ENCODE data around the gene VSIG10L2. TPM values are rescaled to one million over a fixed set of nuclear protein-coding genes. Genes with fewer than 3 reads are reported as not detected.

VSIG10L2 gene
- total RNA-seq, 1 experiment from 2014 or later: not detected

DNA sequence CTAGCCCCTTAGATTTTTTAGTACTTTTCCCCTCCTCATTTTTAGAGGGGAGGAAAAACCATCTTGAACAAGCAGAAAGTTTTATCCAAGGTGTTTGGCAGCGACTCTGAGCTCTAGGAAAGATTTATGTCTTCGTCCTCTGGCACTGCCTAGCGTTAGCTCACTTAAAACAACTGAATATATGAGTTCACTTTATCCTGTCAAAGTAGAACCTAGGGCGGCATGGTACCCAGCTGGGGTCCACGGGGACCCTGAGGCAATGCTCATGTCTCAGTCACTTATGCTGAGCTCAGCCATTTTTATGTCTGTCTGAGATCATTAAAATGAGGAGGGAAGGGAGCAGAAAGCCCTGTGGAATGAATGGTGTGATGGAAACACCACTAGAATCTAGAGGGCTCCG is 14.2 kb upstream of the VSIG10L2 start:
- no peaks in the 10 kb centered on the region for H4K20me1 ChIP-seq (ENCODE audit: control insufficient read depth, insufficient read depth, insufficient read length)
- no peaks in the 10 kb centered on the region for H3K27me3 ChIP-seq (ENCODE audit: insufficient read depth, low read length)
- H3K4me2 ChIP-seq (ENCODE audit: insufficient read depth, insufficient read length, low read length): no peak overlapping the region
- Mint-ChIP-seq H3K27me3 (ENCODE audit: low read depth) (peaks cover 10% of the 10 kb centered on the region), H3K4me1 (peaks cover 23 to 38% of the 10 kb centered on the region in 2 experiments), H3K9me3 (no peaks in the 10 kb centered on the region; a peak in 1 of 5 replicates), H3K36me3 (ENCODE audit: insufficient read depth in 1 of 3, low read depth in 3 of 3) (no peaks in the 10 kb centered on the region), H3K27ac (no peak overlapping the region), H3K4me3 (no peak overlapping the region)
- peaks cover 6% of the 10 kb centered on the region; the same call in 1 of the 2 replicates for H3K4me1 ChIP-seq (ENCODE audit: insufficient read depth, low read length)
- H3K79me2 ChIP-seq (ENCODE audit: insufficient read depth, low read length): no peaks in the 10 kb centered on the region
- H2BK15ac ChIP-seq (ENCODE audit: low read depth, low read length): no peak overlapping the region
- no peak overlapping the region for H2AFZ ChIP-seq (ENCODE audit: low read length)
- H3K18ac ChIP-seq (ENCODE audit: insufficient read length, low read depth, low read length): no peak overlapping the region
- no peak overlapping the region for H2BK120ac ChIP-seq (ENCODE audit: low read depth, low read length, poor library complexity, severe bottlenecking)
- TF ChIP-seq, protein P1, sequence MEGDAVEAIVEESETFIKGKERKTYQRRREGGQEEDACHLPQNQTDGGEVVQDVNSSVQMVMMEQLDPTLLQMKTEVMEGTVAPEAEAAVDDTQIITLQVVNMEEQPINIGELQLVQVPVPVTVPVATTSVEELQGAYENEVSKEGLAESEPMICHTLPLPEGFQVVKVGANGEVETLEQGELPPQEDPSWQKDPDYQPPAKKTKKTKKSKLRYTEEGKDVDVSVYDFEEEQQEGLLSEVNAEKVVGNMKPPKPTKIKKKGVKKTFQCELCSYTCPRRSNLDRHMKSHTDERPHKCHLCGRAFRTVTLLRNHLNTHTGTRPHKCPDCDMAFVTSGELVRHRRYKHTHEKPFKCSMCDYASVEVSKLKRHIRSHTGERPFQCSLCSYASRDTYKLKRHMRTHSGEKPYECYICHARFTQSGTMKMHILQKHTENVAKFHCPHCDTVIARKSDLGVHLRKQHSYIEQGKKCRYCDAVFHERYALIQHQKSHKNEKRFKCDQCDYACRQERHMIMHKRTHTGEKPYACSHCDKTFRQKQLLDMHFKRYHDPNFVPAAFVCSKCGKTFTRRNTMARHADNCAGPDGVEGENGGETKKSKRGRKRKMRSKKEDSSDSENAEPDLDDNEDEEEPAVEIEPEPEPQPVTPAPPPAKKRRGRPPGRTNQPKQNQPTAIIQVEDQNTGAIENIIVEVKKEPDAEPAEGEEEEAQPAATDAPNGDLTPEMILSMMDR (conservative IDR thresholded peaks at IDR 0.05): no peak
- no peak for DNase-seq
- no peak overlapping the region for H2BK5ac ChIP-seq (ENCODE audit: insufficient read length, low read length)
- no peaks in the 10 kb centered on the region for H3K23me2 ChIP-seq (ENCODE audit: insufficient read length, low read depth, low read length, poor library complexity, severe bottlenecking)
- H3K14ac ChIP-seq (ENCODE audit: insufficient read depth, low read length): no peak overlapping the region
- no peak overlapping the region for H2BK12ac ChIP-seq (ENCODE audit: insufficient read length, low read depth, low read length)
- H4K91ac ChIP-seq (ENCODE audit: insufficient read length, low read depth, low read length): no peak overlapping the region
- H3T11ph ChIP-seq (ENCODE audit: low read length): no peak overlapping the region
- H3K27ac ChIP-seq (ENCODE audit: insufficient read length, low read depth, low read length): no peak overlapping the region
- no peaks in the 10 kb centered on the region for H3K9me3 ChIP-seq (ENCODE audit: control insufficient read depth, low read depth, low read length)
- no peak overlapping the region for H3K56ac ChIP-seq (ENCODE audit: insufficient read length, low read depth, low read length)
- H2BK20ac ChIP-seq (ENCODE audit: low read depth, low read length, poor library complexity, severe bottlenecking): no peak overlapping the region
- H2AK5ac ChIP-seq (ENCODE audit: insufficient read length, low read length): no peak overlapping the region
- no peak overlapping the region for H3K4ac ChIP-seq (ENCODE audit: low read depth, low read length)
- no peak overlapping the region for H4K5ac ChIP-seq (ENCODE audit: insufficient read length, low read depth, low read length)
- no peak overlapping the region for H3K9ac ChIP-seq (ENCODE audit: extremely low read depth, insufficient read length, low read length)
- H3K79me1 ChIP-seq (ENCODE audit: insufficient read depth, low read depth, low read length, poor library complexity, severe bottlenecking): no peaks in the 10 kb centered on the region
- no peak overlapping the region for H4K8ac ChIP-seq (replicated peaks; ENCODE audit: insufficient read length, low read depth, low read length)
- H3K23ac ChIP-seq (ENCODE audit: insufficient read length, low read depth, low read length): no peak overlapping the region
- no CpG with 5 or more reads among the region's 6 CpGs for WGBS (ENCODE audit: extremely low coverage, insufficient read length, low lambda C conversion rate)

Measured in H9 (cell line).